ENCODE data around the gene SF3B5.

Gene SF3B5

DNA sequence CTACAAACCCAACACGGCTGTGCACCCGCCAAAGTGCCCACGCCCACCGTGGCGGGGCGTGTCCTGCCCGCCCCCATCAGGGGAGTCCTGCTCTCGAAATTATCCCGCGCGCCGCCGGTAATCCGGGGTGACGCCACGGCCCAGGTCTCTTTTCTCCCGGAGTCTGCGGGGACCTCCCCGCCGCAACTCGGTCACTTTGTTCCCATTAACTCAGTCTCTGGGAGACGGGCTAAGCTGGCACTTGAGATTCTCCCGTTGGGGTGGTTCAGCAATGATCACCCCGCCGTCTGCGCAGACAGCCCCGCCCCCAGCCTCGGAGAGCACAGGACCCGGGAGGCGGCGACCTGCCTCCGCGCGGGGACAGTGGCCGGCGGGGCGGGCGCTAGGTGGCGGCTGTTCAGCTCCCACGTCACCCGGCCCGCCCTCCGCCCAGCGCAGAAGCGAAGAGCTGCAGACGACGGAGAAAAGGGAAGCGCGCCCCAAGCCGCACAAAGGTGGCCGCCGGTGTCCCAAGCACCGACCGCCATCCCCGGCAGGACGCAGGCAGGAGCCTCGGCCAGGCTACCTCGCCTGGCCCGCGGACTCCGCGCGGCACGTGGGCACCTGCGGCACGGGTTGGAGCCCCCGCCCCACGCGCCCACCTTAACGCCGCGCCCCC lies 31.5 kb downstream of the SF3B5 start:
- TF ChIP-seq, protein P1, sequence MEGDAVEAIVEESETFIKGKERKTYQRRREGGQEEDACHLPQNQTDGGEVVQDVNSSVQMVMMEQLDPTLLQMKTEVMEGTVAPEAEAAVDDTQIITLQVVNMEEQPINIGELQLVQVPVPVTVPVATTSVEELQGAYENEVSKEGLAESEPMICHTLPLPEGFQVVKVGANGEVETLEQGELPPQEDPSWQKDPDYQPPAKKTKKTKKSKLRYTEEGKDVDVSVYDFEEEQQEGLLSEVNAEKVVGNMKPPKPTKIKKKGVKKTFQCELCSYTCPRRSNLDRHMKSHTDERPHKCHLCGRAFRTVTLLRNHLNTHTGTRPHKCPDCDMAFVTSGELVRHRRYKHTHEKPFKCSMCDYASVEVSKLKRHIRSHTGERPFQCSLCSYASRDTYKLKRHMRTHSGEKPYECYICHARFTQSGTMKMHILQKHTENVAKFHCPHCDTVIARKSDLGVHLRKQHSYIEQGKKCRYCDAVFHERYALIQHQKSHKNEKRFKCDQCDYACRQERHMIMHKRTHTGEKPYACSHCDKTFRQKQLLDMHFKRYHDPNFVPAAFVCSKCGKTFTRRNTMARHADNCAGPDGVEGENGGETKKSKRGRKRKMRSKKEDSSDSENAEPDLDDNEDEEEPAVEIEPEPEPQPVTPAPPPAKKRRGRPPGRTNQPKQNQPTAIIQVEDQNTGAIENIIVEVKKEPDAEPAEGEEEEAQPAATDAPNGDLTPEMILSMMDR (conservative IDR thresholded peaks at IDR 0.05), result peak; percentile 52
- peak overlapping the region; percentile 53; the same call in 1 of the 2 replicates for H3K27ac ChIP-seq

DNA sequence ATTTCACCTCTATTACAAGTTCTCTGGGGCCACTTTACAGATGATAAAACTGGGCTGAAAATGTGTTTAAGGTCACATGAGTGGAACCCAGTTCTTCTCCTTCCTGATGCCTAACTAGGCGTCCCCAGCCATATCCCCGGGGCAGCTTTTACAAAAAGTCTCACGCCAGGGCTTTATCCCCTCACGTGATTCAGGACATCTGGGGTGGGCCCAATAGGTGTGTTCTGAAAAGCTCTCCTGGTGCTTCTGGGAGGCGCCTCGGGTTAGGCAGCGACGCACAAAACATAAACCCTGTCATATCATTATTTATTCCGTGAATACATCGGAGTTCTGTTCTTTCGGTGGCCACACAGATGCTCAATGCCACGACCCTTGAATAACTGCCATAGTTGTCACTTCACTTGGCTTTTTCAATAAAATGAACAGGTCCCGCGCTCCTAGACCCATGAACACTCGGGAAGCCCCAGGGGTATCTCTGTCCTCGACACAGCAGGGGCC lies 32.1 kb downstream of the SF3B5 start:
- peak overlapping the region; percentile 53; the same call in 1 of the 2 replicates for H3K27ac ChIP-seq
- TF ChIP-seq, protein P1 (conservative IDR thresholded peaks at IDR 0.05), result no peak

DNA sequence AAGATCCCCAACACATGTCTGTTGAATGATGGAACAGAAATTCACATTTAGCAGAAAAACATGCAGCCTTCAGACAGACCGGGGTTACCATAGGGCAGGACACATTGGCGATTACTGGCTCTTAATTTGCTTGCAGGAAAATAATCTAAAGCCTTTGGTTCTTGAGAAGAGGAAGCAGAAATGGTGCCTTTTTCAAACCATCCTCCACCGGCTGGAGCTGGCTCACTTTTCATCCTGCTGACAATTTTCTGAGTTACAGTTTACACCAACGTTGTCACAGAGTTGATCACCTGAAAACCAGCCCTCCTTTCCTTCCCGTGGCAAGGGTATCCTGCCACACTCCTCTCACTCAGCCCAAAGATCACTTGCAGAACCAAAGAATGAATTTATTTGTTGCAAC lies 32.6 kb downstream of the SF3B5 start:
- no peak overlapping the region; the same call in 1 of the 2 replicates for H3K27ac ChIP-seq
- TF ChIP-seq, protein P1 (conservative IDR thresholded peaks at IDR 0.05), result no peak

DNA sequence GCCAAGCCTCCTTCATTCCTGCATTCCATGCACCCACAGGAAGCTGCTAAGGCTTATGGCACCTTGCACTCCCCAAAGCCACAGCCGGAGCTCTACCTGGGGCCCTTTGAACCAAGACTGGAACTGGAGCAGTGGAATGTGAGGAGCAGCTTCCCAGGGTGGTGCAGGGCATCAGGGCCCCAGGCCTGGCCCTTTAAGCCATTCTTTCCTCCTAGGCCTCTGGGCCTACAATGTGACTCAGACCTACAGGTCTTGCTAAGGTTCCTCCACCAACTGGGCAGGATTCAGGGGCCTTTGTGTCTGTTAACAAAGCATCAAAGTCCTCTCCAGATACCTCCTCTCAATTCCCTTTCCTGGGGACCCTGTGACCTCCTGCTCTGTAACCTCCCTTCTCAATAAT lies 36.2 kb downstream of the SF3B5 start:
- TF ChIP-seq, protein P1 (conservative IDR thresholded peaks at IDR 0.05), result no peak

DNA sequence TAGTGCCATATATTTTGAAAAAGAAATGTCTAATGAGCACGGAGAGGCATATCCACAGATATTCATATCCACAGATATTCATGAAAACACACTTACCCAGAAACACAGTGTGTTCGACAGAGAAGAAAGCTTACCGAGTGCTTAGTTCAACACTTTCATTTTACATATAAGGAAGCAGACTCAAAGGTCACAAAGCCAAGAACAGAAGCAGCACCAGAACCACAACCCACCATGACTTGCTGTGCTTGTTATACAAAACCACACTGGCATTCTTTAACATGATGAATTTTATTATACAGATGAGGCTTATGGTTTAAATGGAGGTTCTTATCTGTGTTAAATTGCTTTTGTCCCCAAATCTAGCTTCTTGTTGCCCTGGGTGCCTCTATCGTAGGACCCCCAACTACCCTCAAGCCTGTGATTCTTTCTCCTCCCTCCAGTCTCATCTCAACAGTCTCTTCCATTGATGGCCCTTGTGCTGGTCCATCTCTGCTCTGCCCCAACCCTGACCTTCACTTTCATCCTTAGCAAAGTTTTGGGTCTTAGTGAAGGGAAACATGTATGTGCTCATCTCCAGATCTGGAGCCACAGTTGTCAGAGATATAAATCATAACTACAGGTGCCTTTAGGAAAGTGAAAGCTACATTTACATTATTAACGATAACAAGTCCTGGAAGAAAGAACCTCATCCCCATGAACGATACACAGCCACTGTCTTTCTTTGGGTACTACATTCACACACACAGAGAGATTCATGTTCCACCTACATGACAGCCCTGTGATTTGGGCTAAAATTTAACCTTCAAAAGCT lies 40.0 kb downstream of the SF3B5 start:
- TF ChIP-seq, protein P1 (conservative IDR thresholded peaks at IDR 0.05), result no peak
- no peak overlapping the region for H3K27ac ChIP-seq

More for the DNA sequence above, 36.2 kb downstream of the SF3B5 start:
- no peak overlapping the region for H3K27ac ChIP-seq

DNA sequence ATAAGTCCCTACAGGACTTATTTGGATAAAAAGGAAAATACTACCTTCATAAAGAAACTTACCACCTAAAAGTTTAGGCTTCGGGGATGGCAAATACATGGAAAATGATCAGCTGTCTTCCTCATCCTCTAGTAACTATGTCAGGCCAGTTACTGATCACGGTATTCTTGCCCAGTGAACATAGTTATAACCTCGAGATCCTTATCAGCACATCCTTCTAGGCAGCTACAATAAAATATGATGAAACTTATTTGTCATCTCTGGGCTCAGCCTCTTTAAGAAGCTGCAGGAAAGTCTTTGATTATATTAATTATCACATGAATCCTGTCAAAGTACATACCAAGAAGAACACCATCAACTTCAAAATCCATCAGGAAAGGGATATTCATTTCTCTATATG lies 41.8 kb downstream of the SF3B5 start:
- TF ChIP-seq, protein P1 (conservative IDR thresholded peaks at IDR 0.05), result no peak
- H3K27ac ChIP-seq, result peak overlapping the region; percentile 41; the same call in 1 of the 2 replicates

DNA sequence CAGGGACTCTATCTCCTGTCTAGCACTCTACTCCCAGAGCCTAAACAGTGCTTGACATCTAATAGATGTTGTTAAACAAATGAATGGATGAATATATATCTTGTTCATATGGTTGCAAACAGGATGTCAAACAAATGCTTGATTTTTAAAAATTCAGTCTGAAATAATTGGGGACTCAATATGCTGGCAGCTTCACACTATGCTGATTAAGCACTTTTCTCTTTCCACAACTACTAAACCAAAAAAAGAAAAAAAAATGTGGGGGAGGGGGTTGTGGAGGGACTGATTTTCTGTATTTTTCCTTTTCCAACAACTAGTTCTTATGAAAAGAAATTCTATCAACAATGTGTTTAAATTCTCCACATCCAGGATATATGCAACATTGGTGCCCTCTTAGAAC lies 42.9 kb downstream of the SF3B5 start:
- H3K27ac ChIP-seq, result no peak overlapping the region
- TF ChIP-seq, protein P1 (conservative IDR thresholded peaks at IDR 0.05), result no peak

All from VCaP (cell line).